HepG2 (cell line): ENCODE data around the gene TSPAN12. TPM values are rescaled to one million over a fixed set of nuclear protein-coding genes. Genes with fewer than 3 reads are reported as not detected.

Source experiments
- ATAC-seq: fragments of 200-7000 bp; cut with Tn5 transposase; 3 replicates; pipeline ENCODE4 v1.9.1; 2020; ENCODE audit warnings: mild to moderate bottlenecking, moderate library complexity
- BruUV-seq: library from RNA; stranded (reverse); fragments of 400-500 nt; replicated peaks from 2 replicates; lab custom pipeline; 2021; lab: Mats Ljungman, UMichigan
- CTCF ChIA-PET: fragments of 300-600 bp; formaldehyde crosslinking; extraction: SDS; loops from one replicate; lab custom pipeline; 2021; ENCODE audit warnings: low total read pairs, inconsistent platforms, low intra/inter-chr PET ratio; lab: Yijun Ruan, JAX
- POLR2A ChIA-PET: fragments of 350-600 bp; sonication (Branson Sonifier 250); formaldehyde crosslinking; loops from one replicate; lab custom pipeline; 2020; ENCODE audit warnings: antibody characterized with exemption, inconsistent platforms; lab: Yijun Ruan, JAX
- DNase-seq: peaks from one replicate; pipeline ENCODE4 v3.0.0-alpha.2; 2015; ENCODE audit warnings: low spot score
- FAIRE-seq: peaks from 3 replicates; lab custom pipeline; 2011; peaks lifted over from hg19 to GRCh38; lab: Jason Lieb, UNC
- H2AFZ ChIP-seq: one replicate; pipeline ENCODE4 v1.6.1; 2011; ENCODE audit warnings: low read length, inconsistent platforms
- H3K27ac ChIP-seq: fragments of 300-600 bp; 3 replicates; pipeline ENCODE4 v1.8.0; 2011; ENCODE audit warnings: mixed run types, mild to moderate bottlenecking, mixed read lengths, low read length, inconsistent platforms; ENCODE audit not compliant: insufficient read depth; ENCODE audit errors: extremely low read length
- H3K27me3 ChIP-seq, 2 experiments: fragments of 200-600 bp in 1 of 2; 2 replicates in 1 of 2; 3 replicates in 1 of 2; pipeline versions ENCODE4 v1.6.0 to v1.8.0; 2011; ENCODE audit warnings: low read length in 2 of 2, mild to moderate bottlenecking in 2 of 2, moderate library complexity in 2 of 2, inconsistent platforms in 1 of 2; ENCODE audit not compliant: insufficient read depth in 2 of 2, control insufficient read depth in 1 of 2
- H3K36me3 ChIP-seq, 2 experiments: fragments of 200-600 bp in 1 of 2; replicated peaks in 1 of 2; 2 replicates in 1 of 2; 3 replicates in 1 of 2; pipeline versions ENCODE4 v1.5.1 to v1.8.0; 2011; ENCODE audit warnings: low read length in 2 of 2, inconsistent platforms in 1 of 2; ENCODE audit not compliant: insufficient read depth in 2 of 2, control insufficient read depth in 1 of 2
- H3K4me1 ChIP-seq: 2 replicates; pipeline ENCODE4 v1.5.1; 2012; ENCODE audit warnings: low read length, inconsistent platforms; ENCODE audit not compliant: insufficient read depth
- H3K4me2 ChIP-seq: 2 replicates; pipeline ENCODE4 v1.6.0; 2011; ENCODE audit warnings: low read depth, low read length, inconsistent platforms
- H3K4me3 ChIP-seq, 3 experiments: fragments of 200-600 bp in 1 of 3; sonication (generic), shearing (Covaris generic) in 1 of 3; replicated peaks in 1 of 3; 2 replicates each; pipeline ENCODE4 v1.5.1; 2011 to 2016; ENCODE audit warnings: low read length in 3 of 3, inconsistent platforms in 2 of 3, low read depth in 2 of 3, mild to moderate bottlenecking in 2 of 3, control low read depth in 1 of 3, mixed read lengths in 1 of 3; ENCODE audit not compliant: insufficient read depth in 1 of 3
- H3K79me2 ChIP-seq: one replicate; pipeline ENCODE4 v1.6.1; 2011; ENCODE audit warnings: low read length, inconsistent platforms; ENCODE audit not compliant: insufficient read depth
- H3K9ac ChIP-seq: 2 replicates; pipeline ENCODE4 v1.6.0; 2011; ENCODE audit warnings: mild to moderate bottlenecking, low read depth, low read length, inconsistent platforms; ENCODE audit not compliant: insufficient read depth
- H3K9me3 ChIP-seq: 2 replicates; pipeline ENCODE4 v1.5.1; 2012; ENCODE audit warnings: mild to moderate bottlenecking, low read length
- H4K20me1 ChIP-seq: 2 replicates; pipeline ENCODE4 v1.6.0; 2011; ENCODE audit warnings: inconsistent platforms, mild to moderate bottlenecking, low read length, moderate library complexity; ENCODE audit not compliant: insufficient read depth
- ARID2 ChIP-seq: sonication (generic); formaldehyde crosslinking; IDR thresholded peaks from 2 replicates; pipeline ENCODE4 v1.8.1; 2022; ENCODE audit warnings: mild to moderate bottlenecking, missing genetic modification reagents, borderline replicate concordance
- ARNT2 ChIP-seq: sonication (generic); formaldehyde crosslinking; IDR thresholded peaks from 2 replicates; pipeline ENCODE4 v1.8.0; 2022; ENCODE audit warnings: mild to moderate bottlenecking, low read depth, missing genetic modification reagents, moderate library complexity
- HNRNPUL1 ChIP-seq: fragments of 200-400 bp; formaldehyde crosslinking; IDR thresholded peaks from 2 replicates; pipeline ENCODE4 v1.6.1; 2017; ENCODE audit warnings: low read depth, mild to moderate bottlenecking, low read length, moderate library complexity
- JUND ChIP-seq: sonication (generic); formaldehyde crosslinking; IDR thresholded peaks from 2 replicates; pipeline ENCODE4 v1.8.0; 2022; ENCODE audit warnings: mild to moderate bottlenecking, missing genetic modification reagents
- MED1 ChIP-seq: sonication (generic); formaldehyde crosslinking; IDR thresholded peaks from 2 replicates; pipeline ENCODE4 v1.4.0; 2020; ENCODE audit warnings: missing genetic modification reagents
- POLR2AphosphoS5 ChIP-seq: IDR thresholded peaks from 2 replicates; pipeline ENCODE4 v1.6.1; 2012; ENCODE audit warnings: low read depth, low read length
- SMARCC2 ChIP-seq: fragments of 450-650 bp; IDR thresholded peaks from 2 replicates; pipeline ENCODE4 v1.6.1; 2017; ENCODE audit warnings: antibody characterized with exemption, mild to moderate bottlenecking
- U2AF1 ChIP-seq: fragments of 200-400 bp; formaldehyde crosslinking; optimal IDR thresholded peaks from 2 replicates; pipeline ENCODE3; 2017; ENCODE audit warnings: mild to moderate bottlenecking, low read depth, low read length
- YEATS4 ChIP-seq: sonication (generic); formaldehyde crosslinking; IDR thresholded peaks from 2 replicates; pipeline ENCODE4 v1.4.0; 2020; ENCODE audit warnings: missing genetic modification reagents, borderline replicate concordance
- ZNF3 ChIP-seq: IDR thresholded peaks from 2 replicates; pipeline ENCODE4 v1.7.0; 2017; ENCODE audit warnings: inconsistent platforms
- in situ Hi-C: cut with HindIII; loops from 2 replicates; pipeline ENCODE4 v1.10.0; 2017; ENCODE audit warnings: low pct_unique_long_range_greater_than_20kb; ENCODE audit not compliant: extremely low pct_ligation_motif_present
- intact Hi-C: fragments of 100-400 bp; cut with micrococcal nuclease; formaldehyde crosslinking; loops from one replicate; pipeline ENCODE4 v1.10.0; 2022; ENCODE audit not compliant: unreplicated experiment
- polyA plus RNA-seq, 8 experiments: library from polyadenylated mRNA; depleted of rRNA in 3 of 8; stranded (reverse) in 7 of 8; unstranded in 1 of 8; fragments of >200 nt; fragmentation: Illumina TruSeq in 4 of 8; extraction: Trizol in 4 of 8; gene quantifications; 2 replicates each; pipeline versions ENCODE4 v1.2.1 to v1.2.3, GENCODE V29; 2011 to 2016; ENCODE audit warnings: low read depth in 4 of 8, missing spikeins in 1 of 8, mixed read lengths in 1 of 8; ENCODE audit not compliant: insufficient read depth in 1 of 8
- total RNA-seq, 5 experiments: library from RNA; depleted of rRNA; stranded (reverse); fragments of >200 nt; fragmentation: Illumina TruSeq; extraction: Trizol; gene quantifications; 2 replicates each; pipeline ENCODE4 v1.2.3, GENCODE V29; 2016; ENCODE audit warnings: low read depth in 1 of 5
- TF ChIP-seq, protein P1 (sequence below): sonication (generic); formaldehyde crosslinking; IDR thresholded peaks from 2 replicates; pipeline ENCODE4 v1.5.0; 2020; ENCODE audit warnings: missing genetic modification reagents
- TF ChIP-seq, protein P2 (sequence below): sonication (generic); formaldehyde crosslinking; IDR thresholded peaks from 2 replicates; pipeline ENCODE4 v1.4.0; 2020; ENCODE audit warnings: missing genetic modification reagents
- TF ChIP-seq, protein P3 (sequence below): sonication (generic); formaldehyde crosslinking; IDR thresholded peaks from 2 replicates; pipeline ENCODE4 v1.5.1; 2020; ENCODE audit warnings: missing genetic modification reagents, mild to moderate bottlenecking, borderline replicate concordance
- TF ChIP-seq, protein P4 (sequence below): sonication (generic); formaldehyde crosslinking; IDR thresholded peaks from 2 replicates; pipeline ENCODE4 v1.4.0; 2020; ENCODE audit warnings: missing genetic modification reagents, low read depth, mild to moderate bottlenecking, borderline replicate concordance
- TF ChIP-seq, protein P5 (sequence below): sonication (generic); formaldehyde crosslinking; IDR thresholded peaks from 2 replicates; pipeline ENCODE4 v1.9.0; 2021; ENCODE audit warnings: missing genetic modification reagents, mild to moderate bottlenecking, borderline replicate concordance
- TF ChIP-seq, protein P6 (sequence below): IDR thresholded peaks from 2 replicates; pipeline ENCODE4 v1.6.1; 2016; ENCODE audit warnings: missing biosample characterization, missing genetic modification reagents, low read depth
- TF ChIP-seq, protein P7 (sequence below): sonication (generic); formaldehyde crosslinking; IDR thresholded peaks from 2 replicates; pipeline ENCODE4 v1.9.0; 2022; ENCODE audit warnings: low read depth, missing genetic modification reagents

Gene TSPAN12
- total and polyA plus RNA-seq, 2 of the 13 experiments (the other 11 are each of a cell fraction or from before 2014, with no cell fraction given) = 0.48 to 0.95 TPM

DNA sequence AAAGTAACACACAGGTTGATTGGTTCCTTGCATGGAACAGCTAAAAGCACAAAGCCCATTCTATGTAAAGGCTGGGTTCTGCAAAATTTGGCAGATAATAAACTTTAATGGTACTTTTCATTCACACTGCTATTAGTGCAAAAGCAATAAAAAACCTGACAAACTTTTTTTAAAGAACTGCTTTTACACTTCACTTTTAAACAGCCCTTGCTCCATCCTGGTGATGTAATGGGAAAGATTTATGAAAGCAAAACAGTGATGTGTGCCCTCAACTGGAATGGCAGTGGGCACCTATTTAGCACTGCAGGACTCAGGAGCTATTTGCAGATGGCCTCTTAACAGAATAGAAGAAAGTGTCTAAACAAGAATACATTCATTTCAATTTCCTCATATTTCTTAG is 44.9 kb downstream of the TSPAN12 start:
- FAIRE-seq (no peak), ATAC-seq (no peak)

More for the DNA sequence above, 44.9 kb downstream of the TSPAN12 start:
- Histone ChIP-seq H3K27me3 (no peaks in the 10 kb centered on the region; a peak in 1 of 5 replicates), H3K4me1 (no peaks in the 10 kb centered on the region), H3K4me3 (no peak overlapping the region), H4K20me1 (no peaks in the 10 kb centered on the region), H2AFZ (no peak overlapping the region), H3K4me2 (no peak overlapping the region), H3K27ac (no peak overlapping the region), H3K36me3 (no peaks in the 10 kb centered on the region), H3K79me2 (no peaks in the 10 kb centered on the region), H3K9me3 (no peaks in the 10 kb centered on the region), H3K9ac (no peak overlapping the region)
- BruUV-seq = no TSS peak
- intact Hi-C loops (no loop called here), in situ Hi-C loops (no loop called here)
- no peak for DNase-seq
- ChIA-PET CTCF (no interaction called here), POLR2A (no interaction called here)
- TF ChIP-seq ZNF3 (CRISPR knock-in tag) = no peak
- TF ChIP-seq, protein P1, sequence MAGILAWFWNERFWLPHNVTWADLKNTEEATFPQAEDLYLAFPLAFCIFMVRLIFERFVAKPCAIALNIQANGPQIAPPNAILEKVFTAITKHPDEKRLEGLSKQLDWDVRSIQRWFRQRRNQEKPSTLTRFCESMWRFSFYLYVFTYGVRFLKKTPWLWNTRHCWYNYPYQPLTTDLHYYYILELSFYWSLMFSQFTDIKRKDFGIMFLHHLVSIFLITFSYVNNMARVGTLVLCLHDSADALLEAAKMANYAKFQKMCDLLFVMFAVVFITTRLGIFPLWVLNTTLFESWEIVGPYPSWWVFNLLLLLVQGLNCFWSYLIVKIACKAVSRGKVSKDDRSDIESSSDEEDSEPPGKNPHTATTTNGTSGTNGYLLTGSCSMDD (CRISPR knock-in tag) = no peak
- no peak for TF ChIP-seq POLR2AphosphoS5
- no peak for TF ChIP-seq SMARCC2
- TF ChIP-seq, protein P2, sequence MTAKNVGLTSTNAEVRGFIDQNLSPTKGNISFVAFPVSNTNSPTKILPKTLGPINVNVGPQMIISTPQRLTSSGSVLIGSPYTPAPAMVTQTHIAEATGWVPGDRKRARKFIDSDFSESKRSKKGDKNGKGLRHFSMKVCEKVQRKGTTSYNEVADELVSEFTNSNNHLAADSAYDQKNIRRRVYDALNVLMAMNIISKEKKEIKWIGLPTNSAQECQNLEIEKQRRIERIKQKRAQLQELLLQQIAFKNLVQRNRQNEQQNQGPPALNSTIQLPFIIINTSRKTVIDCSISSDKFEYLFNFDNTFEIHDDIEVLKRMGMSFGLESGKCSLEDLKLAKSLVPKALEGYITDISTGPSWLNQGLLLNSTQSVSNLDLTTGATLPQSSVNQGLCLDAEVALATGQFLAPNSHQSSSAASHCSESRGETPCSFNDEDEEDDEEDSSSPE (CRISPR knock-in tag) = no peak
- TF ChIP-seq, protein P3, sequence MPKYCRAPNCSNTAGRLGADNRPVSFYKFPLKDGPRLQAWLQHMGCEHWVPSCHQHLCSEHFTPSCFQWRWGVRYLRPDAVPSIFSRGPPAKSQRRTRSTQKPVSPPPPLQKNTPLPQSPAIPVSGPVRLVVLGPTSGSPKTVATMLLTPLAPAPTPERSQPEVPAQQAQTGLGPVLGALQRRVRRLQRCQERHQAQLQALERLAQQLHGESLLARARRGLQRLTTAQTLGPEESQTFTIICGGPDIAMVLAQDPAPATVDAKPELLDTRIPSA = no peak
- TF ChIP-seq, protein P4, sequence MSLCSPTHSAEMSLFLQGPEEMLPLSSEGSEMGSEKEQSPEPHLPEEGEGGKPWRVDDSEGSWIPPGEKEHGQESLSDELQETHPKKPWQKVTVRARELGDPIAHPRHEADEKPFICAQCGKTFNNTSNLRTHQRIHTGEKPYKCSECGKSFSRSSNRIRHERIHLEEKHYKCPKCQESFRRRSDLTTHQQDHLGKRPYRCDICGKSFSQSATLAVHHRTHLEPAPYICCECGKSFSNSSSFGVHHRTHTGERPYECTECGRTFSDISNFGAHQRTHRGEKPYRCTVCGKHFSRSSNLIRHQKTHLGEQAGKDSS (CRISPR knock-in tag) = no peak
- TF ChIP-seq, protein P5, sequence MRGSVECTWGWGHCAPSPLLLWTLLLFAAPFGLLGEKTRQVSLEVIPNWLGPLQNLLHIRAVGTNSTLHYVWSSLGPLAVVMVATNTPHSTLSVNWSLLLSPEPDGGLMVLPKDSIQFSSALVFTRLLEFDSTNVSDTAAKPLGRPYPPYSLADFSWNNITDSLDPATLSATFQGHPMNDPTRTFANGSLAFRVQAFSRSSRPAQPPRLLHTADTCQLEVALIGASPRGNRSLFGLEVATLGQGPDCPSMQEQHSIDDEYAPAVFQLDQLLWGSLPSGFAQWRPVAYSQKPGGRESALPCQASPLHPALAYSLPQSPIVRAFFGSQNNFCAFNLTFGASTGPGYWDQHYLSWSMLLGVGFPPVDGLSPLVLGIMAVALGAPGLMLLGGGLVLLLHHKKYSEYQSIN (CRISPR knock-in tag) = no peak
- TF ChIP-seq U2AF1 = no peak
- TF ChIP-seq HNRNPUL1 = no peak
- TF ChIP-seq ARID2 (CRISPR knock-in tag) = no peak
- no peak for TF ChIP-seq MED1 (CRISPR knock-in tag)
- no peak for TF ChIP-seq JUND (CRISPR knock-in tag)
- TF ChIP-seq, protein P6, sequence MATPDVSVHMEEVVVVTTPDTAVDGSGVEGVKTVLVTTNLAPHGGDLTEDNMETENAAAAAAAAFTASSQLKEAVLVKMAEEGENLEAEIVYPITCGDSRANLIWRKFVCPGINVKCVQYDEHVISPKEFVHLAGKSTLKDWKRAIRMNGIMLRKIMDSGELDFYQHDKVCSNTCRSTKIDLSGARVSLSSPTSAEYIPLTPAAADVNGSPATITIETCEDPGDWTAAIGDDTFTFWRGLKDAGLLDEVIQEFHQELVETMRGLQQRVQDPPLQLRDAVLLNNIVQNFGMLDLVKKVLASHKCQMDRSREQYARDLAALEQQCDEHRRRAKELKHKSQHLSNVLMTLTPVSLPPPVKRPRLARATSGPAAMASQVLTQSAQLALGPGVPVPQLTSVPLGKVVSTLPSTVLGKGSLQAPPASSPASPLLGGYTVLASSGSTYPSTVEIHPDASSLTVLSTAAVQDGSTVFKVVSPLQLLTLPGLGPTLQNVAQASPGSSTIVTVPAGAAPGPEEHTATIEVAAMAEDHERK (CRISPR knock-in tag) = no peak
- TF ChIP-seq ARNT2 (CRISPR knock-in tag) = no peak
- TF ChIP-seq, protein P7, sequence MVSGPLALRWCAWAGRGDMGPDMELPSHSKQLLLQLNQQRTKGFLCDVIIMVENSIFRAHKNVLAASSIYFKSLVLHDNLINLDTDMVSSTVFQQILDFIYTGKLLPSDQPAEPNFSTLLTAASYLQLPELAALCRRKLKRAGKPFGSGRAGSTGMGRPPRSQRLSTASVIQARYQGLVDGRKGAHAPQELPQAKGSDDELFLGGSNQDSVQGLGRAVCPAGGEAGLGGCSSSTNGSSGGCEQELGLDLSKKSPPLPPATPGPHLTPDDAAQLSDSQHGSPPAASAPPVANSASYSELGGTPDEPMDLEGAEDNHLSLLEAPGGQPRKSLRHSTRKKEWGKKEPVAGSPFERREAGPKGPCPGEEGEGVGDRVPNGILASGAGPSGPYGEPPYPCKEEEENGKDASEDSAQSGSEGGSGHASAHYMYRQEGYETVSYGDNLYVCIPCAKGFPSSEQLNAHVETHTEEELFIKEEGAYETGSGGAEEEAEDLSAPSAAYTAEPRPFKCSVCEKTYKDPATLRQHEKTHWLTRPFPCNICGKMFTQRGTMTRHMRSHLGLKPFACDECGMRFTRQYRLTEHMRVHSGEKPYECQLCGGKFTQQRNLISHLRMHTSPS (CRISPR knock-in tag) = no peak
- no peak for TF ChIP-seq YEATS4 (CRISPR knock-in tag)
